Stimulated activated CD4-positive, alpha-beta T cell treated with anti-CD3 and anti-CD28 coated beads, Interleukin-2, amount 100 ng/mL, for 4 hours (primary cell): Measurements from ENCODE around the gene ADSS1.
"Not testable (repeated sequence)": the region's sequence is repeated elsewhere in the genome, so short reads cannot be mapped to it uniquely, and the experiment has no call there.

Experiments
- DNase-seq: peaks from one replicate; pipeline ENCODE4 v3.0.0-alpha.2; 2020; ENCODE audit warnings: low read depth

Gene ADSS1

DNA sequence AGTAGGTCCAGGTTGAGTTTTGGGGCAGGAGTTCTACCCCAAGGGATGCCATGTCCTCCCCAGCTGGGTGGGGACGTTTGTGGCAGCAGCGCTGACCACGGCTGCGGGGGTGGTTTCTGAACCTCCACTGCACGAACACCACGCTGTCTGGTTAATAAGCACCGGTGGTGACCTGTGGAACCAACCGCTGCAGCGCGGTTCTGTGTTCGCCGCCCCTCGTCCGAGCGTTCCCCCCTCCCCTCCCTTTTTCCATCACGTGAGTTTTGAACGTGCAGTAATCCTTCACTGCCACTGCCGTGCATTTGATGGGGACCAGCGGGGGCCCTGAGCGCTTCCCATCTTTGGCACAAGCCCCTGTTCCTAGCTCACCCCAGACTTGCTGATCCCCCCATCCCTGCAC is 6.4 kb upstream of the ADSS1 start:
- DNase-seq = no peak

DNA sequence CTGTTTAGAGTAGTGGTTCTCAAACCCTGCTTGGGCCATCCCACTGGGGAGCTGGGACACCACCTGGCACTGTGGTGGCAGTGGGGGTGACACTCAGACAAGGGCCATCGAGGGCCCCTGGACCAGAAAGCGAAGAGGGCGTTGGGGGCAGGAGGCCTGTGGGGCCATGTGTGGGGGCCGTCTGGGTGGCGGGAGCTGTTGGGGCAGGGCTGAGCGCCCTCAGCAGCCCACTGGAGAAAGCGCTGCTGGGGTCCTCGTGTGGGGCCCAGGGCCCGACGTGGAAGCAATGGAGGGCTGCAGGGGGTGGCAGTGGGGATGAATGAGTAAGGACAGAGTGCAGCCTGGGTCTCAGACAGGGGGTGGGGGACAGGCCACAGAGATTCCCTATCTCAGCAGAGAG is 5.9 kb upstream of the ADSS1 start:
- DNase-seq = no peak

DNA sequence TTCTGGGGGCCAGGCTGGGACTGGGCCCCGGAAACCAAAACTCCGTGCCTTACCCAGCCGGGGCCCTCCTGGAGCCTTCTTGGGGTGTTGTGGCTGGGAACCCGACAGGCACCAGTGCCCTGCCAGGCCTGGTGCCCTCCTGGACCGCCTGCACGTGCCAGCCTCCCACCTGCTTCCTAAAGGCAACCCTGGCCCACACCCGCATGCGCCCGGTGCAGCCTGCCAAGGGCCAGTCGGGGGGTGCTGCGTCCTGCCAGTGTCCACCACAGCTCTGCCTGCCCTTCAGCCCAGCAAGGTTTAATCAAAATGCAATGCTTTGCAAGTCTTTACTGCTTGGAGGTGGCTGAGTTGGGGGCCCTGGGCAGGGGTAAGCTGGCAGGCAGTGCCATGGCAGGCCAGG is 5.2 kb upstream of the ADSS1 start:
- DNase-seq = no peak

DNA sequence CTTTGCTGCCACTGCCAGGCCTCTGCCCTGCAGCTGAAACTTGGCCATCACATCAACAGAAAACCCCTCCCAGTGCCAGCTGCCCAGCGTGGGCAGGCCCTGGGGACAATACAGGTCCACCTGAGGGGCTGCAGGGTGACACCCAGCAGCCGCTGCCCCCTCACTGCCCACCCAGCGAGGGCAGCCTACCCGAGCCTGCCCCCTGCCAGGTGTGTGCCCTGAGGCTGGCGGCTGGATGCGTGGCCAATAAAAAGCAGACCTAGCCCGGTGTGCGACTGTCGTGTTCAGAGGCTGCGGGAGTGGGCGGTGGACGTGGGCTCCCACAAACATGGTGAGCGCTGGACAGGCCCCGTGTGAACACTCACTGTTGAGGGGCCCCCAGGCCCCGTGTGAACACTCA is 4.7 kb upstream of the ADSS1 start:
- no peak for DNase-seq

DNA sequence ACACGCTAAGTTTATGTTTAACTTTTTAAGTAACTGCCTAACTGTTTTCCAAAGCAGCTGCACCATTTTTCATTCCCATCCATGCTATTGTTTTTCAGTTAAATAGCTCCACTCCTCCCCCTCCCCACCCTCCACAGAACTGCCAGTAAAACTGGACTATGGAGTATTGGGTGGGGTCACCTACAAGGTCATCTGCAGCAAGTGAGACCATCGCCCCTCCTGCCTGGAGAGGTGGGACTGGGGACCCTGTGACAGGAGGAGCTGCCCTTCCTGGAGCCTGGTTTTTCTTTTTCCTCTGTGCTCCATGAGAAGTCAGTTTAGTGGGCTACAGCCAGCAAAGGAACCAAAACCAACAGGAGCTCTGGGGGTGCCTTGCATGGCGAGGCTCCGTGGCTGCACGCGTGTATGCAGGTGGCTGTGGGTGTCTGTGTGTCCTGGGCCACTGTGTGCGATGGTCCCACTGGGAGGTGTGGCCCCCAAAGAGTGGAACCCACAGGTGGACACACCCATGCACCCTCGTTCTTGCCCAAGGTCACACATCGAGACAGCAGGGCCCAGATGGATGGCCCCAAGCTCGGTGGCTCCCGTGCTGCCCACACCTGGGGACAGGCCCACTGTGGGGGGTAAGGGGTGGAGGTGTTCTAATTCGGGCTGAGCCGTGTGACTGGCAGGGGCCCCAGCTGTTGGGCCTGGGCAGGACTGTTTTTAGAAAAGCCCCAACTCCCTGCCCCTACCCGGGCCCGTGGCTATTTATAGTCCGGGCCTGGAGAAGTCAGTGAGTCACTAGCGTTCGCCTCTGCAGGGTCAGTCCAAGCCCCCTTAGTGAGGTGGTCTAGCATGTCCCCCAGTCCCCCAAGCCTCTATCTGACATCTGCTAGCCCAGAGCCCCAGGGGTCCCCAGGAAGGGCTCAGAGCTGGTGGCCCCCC is 2.3 kb upstream of the ADSS1 start:
- no peak for DNase-seq

DNA sequence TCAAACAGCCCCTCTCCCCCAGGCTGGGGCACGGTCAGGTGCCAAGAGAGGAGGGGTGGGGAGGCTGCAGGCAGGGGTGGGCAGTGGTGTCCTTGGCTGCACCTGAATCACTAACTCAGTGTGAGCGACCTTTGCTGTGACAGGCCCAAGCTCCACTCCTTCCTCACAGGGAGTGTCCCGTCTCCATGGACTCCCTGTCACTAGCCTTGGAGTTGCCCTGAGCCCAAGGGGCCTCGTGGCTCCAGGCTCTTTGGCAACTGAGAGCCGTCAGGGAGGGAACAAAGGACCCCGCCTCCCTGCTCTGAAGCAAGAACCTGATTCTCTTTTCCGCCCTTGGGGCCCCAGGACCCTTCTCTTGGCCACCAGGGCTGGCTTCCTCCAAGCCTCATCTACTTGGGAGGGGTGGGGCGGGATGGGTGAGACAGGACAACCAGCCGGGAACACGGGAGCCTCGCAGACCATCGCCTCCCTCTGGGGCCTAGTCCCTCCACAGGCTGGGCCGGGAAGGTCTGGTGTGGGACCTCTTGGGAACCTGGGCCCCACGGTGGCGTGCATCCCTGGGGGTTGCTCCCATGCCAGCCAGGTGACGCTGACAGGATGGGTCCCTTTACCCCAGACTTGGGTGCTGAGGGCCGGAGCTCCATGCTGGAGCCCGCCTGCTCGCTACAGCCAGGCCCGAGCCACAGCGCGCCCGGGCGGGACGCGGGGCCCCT is 935 bp upstream of the ADSS1 start:
- no peak for DNase-seq

DNA sequence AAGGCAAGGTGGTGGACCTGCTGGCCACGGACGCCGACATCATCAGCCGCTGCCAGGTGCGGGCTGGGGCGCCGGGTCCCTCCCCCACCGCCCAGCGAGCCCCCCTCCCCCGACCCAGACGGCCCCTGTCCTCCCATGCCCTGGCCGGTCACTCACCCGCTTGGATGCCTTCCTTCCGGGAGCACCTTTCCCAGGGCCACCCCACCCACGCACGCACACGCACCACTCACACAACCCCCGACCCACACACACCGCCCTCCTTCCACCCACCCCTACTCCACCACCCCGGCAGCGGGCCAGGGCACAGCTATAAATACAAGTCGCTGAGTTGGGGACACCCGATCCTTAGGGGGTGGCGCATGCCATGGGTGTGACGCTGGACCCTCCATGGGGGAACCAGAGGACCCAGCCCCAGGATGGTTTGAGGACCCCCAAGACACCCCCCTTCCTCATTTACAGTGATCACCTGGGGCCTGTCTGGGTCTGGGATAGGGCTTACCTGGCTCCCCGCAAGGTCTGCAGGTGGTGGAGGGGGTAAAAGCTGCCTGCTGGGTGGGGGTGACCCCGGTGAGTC is 465 bp downstream of the ADSS1 start:
- DNase-seq = peak; percentile 27

DNA sequence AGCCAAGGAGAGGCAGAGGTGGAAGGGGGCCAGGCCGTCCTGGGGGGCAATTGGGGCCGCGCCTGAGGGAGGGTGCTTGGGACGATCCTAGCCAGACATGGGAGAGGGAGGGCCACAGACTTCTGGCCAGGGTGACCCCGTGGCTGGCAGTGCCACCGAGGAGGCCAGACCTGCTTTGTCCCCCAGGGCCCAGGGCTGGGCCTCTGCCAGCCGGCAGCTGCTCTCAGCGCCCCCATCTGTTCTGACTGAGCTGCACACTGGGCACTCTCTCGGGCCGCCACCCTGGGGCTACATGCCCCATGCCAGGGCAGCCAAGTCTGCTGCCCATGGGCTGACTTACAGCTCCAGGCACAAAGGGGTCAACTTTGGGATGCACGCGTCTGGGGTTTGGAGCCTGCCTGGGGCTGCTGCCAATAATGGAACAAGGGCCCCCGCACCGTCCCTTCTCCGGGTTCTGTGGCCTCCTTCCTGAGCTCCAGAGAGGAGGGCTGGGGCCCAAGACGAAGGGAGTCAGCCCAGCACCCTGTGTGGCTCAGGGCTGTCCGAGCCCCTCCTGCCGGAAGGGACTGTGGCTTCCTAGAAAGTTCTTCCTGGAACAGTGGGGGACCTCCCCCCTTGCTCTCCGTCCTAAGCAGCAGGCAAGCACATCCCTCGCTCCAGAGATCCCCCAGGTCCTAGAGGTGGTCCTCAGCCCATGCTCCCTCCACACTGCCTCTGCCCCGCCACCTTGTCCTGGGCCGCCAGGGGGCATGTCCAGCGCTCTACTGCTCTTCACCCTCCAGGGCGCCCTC is 1.1 kb downstream of the ADSS1 start:
- DNase-seq = no peak

DNA sequence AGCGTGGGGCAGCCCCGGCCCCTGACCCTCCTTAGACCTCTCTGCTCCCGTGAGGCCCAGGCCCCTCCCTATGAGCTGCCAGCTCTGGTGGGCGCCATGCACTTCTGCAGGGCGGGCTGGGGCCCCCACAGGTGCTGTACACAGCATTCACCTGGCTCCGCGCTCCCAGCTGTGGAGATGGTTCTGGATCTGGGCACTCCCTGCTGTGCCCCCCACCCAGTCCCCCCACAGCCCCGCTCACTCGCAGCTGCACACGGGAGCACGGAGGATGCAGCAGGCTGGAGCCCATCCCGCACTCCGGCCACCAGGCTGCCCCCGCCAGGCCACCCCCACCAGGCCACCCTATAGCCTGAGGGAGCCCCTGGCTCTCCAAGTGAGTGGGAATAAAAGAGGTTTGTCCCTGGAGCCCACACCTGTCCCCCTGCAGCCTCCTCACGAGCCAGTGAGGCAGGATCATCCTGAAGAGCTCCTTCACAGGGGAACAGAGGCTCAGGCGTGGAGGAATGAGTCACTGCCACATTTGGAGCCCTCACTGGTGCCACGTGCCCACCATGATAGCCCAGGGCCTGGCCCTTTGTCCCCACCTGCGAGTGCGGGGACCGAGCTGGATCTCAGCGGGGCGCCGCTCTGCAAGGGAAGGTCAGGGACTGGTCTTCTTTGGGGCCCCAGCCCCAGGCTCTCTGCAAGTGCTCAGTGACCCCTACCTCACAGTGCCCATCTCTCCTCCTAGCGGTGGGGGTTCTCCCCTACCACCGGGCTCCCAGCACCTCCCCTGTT is 1.9 kb downstream of the ADSS1 start:
- no peak for DNase-seq

DNA sequence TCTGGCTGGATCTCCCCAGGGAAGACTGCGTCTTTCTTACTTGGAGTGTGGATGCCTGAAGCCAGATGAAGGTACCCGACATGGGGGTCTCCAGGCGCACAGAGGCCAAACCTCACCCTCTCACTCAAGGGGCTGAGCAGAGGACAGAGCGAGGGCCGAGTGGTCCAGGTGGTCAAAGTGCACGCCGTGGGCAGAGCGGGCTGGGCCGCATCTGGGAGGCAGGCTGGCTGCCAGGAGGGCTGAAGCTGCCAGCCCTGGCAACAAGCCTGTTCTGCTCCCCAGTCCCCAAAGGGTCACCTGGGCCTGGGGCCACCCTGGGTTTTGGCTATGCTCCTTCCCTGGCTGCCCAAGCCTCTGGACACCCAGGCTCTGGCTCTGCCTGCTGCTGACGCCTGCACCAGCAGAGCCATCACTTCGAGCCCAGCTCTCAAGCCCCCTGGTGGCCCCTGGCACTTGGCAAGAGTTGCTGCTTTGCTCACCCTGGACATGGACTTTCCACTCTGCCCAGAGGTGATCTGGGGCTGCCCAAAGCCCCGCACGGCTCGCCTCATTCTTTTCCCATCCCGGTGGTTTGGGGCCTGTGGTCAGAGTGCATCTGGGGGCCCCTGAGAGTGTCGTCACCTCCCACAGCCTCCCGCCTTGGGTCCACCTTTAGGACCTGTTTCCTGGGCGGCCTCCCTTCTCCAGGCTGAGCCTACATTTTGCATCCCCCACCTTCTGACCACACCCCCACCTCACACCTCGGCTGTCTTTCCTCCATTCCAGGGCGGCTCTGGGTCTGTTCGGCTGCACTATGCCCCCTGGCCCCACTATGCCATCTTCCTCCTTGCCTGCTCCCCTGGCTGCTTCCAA is 2.8 kb downstream of the ADSS1 start:
- no peak for DNase-seq

DNA sequence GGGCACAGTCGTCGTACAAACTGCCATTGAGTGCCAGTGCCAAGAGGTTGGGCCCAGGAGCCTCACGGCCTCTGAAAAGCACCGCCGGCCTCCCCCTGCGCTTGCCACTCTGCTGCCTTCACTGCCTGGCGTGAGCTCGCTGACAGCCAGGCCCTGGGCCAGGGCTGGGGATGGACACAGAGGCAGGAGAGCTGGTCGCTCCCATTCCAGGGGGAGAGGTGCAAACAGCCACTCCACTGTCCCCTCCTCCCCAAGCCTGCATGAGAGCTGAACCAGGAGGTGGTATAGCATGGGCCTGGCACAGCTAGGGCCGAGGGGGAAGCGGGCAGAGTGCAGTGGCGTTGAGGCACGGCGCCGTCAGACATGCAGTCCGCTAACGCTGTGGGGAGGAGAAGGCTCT is 4.6 kb downstream of the ADSS1 start:
- DNase-seq = no peak

DNA sequence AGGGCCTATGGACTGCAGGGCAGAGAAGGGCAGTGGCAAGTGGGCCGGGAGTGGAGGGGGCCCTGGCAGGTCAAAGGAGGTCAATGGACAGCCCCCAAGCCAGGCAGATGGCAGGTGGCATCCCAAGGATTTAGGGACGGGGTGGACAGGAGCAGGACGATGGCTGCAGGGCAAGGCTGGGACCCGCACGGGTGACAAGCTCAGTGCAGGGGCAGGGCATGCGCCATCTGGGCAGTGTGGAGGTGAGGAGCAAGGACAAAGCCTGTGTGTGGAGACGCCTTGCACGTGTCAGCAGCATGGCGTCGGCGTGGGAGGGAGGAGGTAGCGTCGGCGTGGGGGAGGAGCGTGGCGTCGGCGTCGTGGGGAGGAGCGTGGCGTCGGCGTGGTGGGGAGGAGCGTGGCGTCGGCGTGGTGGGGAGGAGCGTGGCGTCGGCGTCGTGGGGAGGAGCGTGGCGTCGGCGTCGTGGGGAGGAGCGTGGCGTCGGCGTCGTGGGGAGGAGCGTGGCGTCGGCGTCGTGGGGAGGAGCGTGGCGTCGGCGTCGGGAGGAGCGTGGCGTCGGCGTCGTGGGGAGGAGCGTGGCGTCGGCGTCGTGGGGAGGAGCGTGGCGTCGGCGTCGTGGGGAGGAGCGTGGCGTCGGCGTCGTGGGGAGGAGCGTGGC is 5.3 kb downstream of the ADSS1 start:
- not testable (repeated sequence) for DNase-seq

DNA sequence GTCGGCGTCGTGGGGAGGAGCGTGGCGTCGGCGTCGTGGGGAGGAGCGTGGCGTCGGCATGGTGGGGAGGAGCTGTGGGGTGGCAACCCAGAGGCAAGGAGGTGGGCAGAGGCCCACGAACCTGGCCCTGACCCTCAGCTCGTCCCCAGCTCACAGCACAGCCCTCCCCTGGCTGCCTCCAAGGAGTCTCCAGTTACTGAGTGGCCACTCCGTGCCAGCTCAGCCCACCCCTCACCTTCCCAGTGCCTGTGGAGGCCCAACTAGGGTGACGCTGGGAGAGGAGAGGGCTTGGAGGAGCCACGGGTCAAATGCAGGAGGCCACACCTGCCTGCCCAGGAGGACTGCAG is 5.8 kb downstream of the ADSS1 start:
- DNase-seq = no peak

DNA sequence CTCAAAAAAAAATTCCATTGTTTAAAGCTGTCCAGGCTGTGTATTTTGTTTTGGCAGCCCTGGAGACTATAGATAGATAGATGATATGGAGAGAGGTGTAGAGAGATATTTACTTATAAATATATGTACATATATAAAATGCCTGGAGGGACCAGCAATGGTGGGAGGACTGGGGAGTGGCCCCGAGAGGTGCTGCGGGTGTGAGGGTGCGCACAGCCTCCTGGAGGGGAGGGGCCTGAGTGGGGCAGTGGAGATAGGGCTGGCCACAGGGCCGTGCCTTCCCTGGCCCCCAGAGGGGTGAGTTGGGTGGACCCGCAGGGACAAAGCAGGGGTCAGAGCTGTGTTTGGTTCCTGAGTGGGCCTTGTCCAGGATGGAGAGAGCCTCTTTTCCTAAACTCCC is 6.5 kb downstream of the ADSS1 start:
- DNase-seq = no peak

DNA sequence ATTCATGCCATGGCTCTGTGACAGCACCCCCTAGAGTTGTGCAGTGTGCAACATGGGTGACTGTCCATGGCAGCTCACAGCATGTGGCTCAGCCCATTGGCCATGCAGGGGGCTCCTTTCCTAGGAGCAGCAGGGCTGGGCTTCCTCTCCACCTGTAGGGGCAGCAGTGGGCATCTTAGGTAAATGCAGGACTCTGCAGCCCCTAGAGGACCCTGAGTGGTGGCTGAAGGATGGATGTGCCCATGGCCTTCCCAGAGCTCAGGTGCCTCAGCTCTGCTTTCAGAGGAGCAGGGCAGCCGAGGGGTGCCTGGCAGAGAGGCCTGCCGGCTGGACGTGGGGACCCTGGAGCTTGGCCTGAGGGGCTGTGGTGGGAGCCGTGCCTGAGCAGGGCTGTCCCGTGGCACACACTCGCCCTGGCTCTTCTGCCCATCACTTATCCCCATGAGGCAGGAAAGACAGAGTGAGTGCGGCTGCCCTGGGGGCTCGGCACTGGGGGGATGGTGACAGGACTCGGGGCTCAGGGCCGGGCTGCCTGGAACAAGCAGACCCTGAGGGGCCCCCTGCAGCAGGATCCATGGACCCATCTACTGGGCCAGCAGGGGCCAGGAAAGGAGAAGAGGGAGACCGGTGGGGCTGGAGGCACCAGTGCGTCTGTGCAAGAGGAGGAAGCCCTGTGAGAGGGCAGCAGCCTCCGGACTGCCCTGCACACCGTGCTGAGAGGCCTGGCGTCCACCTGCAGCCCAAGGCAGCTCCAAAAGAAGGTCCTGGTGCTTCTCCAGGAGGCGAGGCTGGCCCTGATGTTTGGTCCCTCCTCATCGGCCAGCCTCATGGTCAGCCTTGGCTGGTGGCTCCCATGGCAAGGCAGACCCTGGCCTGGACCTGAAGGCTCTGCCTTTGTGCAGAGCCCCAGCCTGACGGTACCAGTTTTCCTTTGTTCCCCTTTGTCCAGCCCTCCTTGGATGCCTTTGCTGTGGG is 7.6 kb downstream of the ADSS1 start:
- DNase-seq = no peak

DNA sequence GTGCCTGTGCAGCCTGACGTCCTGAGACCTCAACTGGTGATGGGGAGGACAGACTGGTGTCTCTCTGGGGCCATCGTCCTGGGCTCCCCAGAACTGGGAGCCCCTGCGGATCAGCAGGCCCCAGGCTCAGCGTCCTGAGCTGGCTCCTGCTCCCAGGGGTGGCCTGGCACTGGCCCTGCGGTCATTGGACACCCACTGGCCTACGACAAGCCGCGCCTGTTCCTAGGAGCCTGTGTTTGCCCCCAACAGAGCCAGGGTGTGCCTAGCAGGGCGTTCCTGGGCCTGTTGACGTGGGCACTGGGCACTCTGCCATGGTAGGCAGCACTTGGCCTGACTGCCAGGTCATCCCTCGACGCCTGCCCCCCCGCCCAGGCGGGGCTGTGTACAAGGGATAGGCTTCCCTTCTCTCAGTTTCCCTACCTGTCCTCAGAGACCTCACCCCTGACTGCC is 8.4 kb downstream of the ADSS1 start:
- DNase-seq = no peak

DNA sequence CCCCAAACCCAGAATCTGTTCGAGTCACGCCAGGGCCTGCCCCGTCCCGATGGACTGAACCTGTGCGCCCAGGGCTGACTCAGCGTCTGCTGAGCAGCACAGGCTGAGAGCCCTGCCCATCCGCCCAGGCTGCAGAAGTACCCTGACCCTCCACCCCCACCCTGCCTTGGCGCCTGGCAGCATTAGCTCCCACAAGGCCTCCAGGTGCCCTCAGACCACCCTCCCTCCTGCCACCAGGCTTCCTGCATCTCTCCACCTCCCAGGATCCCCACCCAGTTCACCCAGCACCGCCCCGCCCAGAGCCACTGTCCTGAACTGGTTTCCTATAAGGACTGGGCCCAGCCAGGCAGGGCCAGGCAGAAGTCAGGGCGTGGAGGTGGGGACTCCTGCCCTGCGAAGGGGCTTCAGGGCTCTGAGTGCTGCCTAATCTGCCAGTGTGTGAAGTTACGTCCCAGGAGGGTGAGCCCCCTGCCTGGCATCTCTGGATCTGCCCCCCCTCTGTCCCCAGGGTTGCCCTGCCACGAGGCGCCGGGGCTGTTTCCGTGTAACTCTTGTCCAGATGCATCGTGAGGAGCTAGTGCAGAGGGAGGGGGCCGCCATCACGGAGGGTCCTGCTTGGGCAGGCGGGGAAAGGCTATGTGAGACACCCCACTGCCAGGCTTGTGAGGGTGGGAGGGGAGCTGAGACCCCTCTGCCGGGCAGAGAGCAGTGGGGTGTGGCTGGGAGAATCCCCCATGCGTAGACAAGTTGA is 9.1 kb downstream of the ADSS1 start:
- DNase-seq = no peak

DNA sequence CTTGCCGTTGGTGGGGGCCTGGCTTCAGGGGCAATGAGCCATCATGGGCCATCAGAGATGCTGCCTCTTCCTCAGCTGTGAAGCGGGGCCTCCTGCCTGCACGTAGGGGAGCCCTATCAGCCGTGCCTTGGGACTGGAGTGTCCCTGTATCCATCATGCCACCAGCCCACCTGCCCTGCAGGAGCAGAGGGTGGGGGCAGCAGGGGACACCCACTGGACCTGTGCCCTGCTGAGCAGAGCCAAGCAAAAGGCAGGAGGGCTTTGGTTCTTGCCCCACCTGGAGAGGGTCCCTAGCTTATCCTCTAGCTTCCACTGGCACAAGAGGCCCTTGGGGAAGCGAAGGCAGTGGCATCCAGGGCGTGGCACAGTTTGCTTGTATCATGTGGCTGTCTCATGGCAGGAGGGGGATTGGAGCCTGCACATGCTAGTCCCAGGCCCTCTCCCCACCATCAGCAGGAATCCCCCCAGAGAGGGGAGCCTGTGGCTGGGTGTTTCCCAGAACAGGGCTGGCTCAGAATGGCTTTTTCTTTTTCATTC is 10.1 kb downstream of the ADSS1 start:
- no peak for DNase-seq
